GM12878 (cell line): ENCODE measurements around the gene TRAPPC4. TPM values are rescaled to one million over a fixed set of nuclear protein-coding genes. Genes with fewer than 3 reads are reported as not detected.

Source experiments
- ATAC-seq: fragments of 200-7000 bp; cut with Tn5 transposase; 3 replicates; pipeline ENCODE4 v1.9.1; 2020; ENCODE audit warnings: mild to moderate bottlenecking, moderate library complexity
- BruUV-seq: library from RNA; stranded (reverse); fragments of 400-500 nt; replicated peaks from 2 replicates; lab custom pipeline; 2021; lab: Mats Ljungman, UMichigan
- CTCF ChIA-PET: fragments of 300-600 bp; sonication (Branson Sonifier 250); formaldehyde crosslinking; extraction: SDS; loops from one replicate; lab custom pipeline; 2021; ENCODE audit warnings: inconsistent platforms; lab: Yijun Ruan, JAX
- POLR2A ChIA-PET: fragments of 350-600 bp; formaldehyde crosslinking; extraction: SDS; loops from one replicate; lab custom pipeline; 2021; ENCODE audit warnings: inconsistent platforms; lab: Charles Lee
- RAD21 ChIA-PET: fragments of 300-600 bp; sonication (Branson Sonifier 250); formaldehyde crosslinking; loops from one replicate; lab custom pipeline; 2023; ENCODE audit warnings: antibody characterized with exemption; ENCODE audit not compliant: unreplicated experiment; lab: Charles Lee
- SMC1A ChIA-PET: fragments of 300-600 bp; sonication (Branson Sonifier 250); formaldehyde crosslinking; loops from one replicate; lab custom pipeline; 2023; ENCODE audit not compliant: unreplicated experiment, uncharacterized antibody; lab: Charles Lee
- DNase-seq: peaks from one replicate; pipeline ENCODE4 v3.0.0-alpha.2; 2011; ENCODE audit warnings: low read depth, low spot score
- FAIRE-seq: peaks from 3 replicates; lab custom pipeline; 2011; peaks lifted over from hg19 to GRCh38; lab: Jason Lieb, UNC
- H2AFZ ChIP-seq: 2 replicates; pipeline ENCODE4 v1.6.0; 2011; ENCODE audit warnings: low read depth, low read length, control low read depth; ENCODE audit not compliant: control insufficient read depth
- H3K27ac ChIP-seq: 2 replicates; pipeline ENCODE4 v1.5.1; 2011; ENCODE audit warnings: control low read depth; ENCODE audit not compliant: control insufficient read depth, insufficient read depth
- H3K27me3 ChIP-seq, 2 experiments: replicated peaks in 1 of 2; 2 replicates each; pipeline versions ENCODE4 v1.6.0 to v1.6.1; 2011; ENCODE audit warnings: low read length in 1 of 2; ENCODE audit not compliant: control insufficient read depth in 2 of 2, insufficient read depth in 2 of 2
- H3K36me3 ChIP-seq, 2 experiments: 2 replicates each; pipeline ENCODE4 v1.5.1; 2011; ENCODE audit warnings: low read length in 1 of 2; ENCODE audit not compliant: control insufficient read depth in 2 of 2, insufficient read depth in 2 of 2
- H3K4me1 ChIP-seq: 2 replicates; pipeline ENCODE4 v1.6.1; 2011; ENCODE audit warnings: mild to moderate bottlenecking, low read length, moderate library complexity, mixed read lengths; ENCODE audit not compliant: control insufficient read depth, insufficient read depth
- H3K4me2 ChIP-seq: 2 replicates; pipeline ENCODE4 v1.6.0; 2011; ENCODE audit warnings: control low read depth; ENCODE audit not compliant: control insufficient read depth, insufficient read depth
- H3K4me3 ChIP-seq: fragments of 200-600 bp; sonication (generic); 2 replicates; pipeline ENCODE4 v1.5.1; 2016
- H3K79me2 ChIP-seq: 2 replicates; pipeline ENCODE4 v1.6.0; 2011; ENCODE audit warnings: low read length; ENCODE audit not compliant: control insufficient read depth, insufficient read depth
- H3K9ac ChIP-seq: 2 replicates; pipeline ENCODE4 v1.8.0; 2011; ENCODE audit warnings: low read length, control low read depth, mixed read lengths; ENCODE audit not compliant: control insufficient read depth, insufficient read depth
- H3K9me3 ChIP-seq: replicated peaks from 3 replicates; pipeline ENCODE4 v1.5.1; 2011; ENCODE audit warnings: mild to moderate bottlenecking, low read length; ENCODE audit not compliant: control insufficient read depth, insufficient read depth
- H4K20me1 ChIP-seq: 2 replicates; pipeline ENCODE4 v1.6.0; 2011; ENCODE audit not compliant: control insufficient read depth, insufficient read depth
- BHLHE40 ChIP-seq, 2 experiments: fragments of 450-650 bp in 1 of 2; IDR thresholded peaks; 2 replicates each; pipeline ENCODE4 v1.6.1; 2011 to 2017; ENCODE audit warnings: low read depth in 2 of 2, borderline replicate concordance in 1 of 2, improper control_type of control experiment in 1 of 2, low read length in 1 of 2, mild to moderate bottlenecking in 1 of 2
- CBFB ChIP-seq: IDR thresholded peaks from 2 replicates; pipeline ENCODE4 v1.6.1; 2016; ENCODE audit warnings: antibody characterized with exemption, low read depth
- CHD4 ChIP-seq: fragments of 200-600 bp; sonication (generic); IDR thresholded peaks from 2 replicates; pipeline ENCODE4 v1.6.1; 2016; ENCODE audit warnings: mild to moderate bottlenecking
- CTCF ChIP-seq, 3 experiments: IDR thresholded peaks in 2 of 3; conservative IDR thresholded peaks in 1 of 3; 2 replicates each; pipeline ENCODE4 v1.5.1; 2011; ENCODE audit warnings: low read depth in 3 of 3, low read length in 3 of 3, mild to moderate bottlenecking in 3 of 3, control low read depth in 2 of 3, moderate library complexity in 2 of 3, inconsistent platforms in 1 of 3, mixed read lengths in 1 of 3; ENCODE audit not compliant: control insufficient read depth in 2 of 3, insufficient read depth in 1 of 3; ENCODE audit errors: extremely low read depth in 1 of 3
- EP300 ChIP-seq, 2 experiments: fragments of 150-350 bp in 1 of 2; IDR thresholded peaks; 2 replicates each; pipeline ENCODE4 v1.6.1; 2011 to 2012; ENCODE audit warnings: low read depth in 2 of 2, low read length in 2 of 2, borderline replicate concordance in 1 of 2, improper control_type of control experiment in 1 of 2, inconsistent platforms in 1 of 2; ENCODE audit not compliant: control insufficient read depth in 1 of 2
- ETV6 ChIP-seq, 2 experiments: fragments of 450-650 bp in 1 of 2; IDR thresholded peaks in 1 of 2; conservative IDR thresholded peaks in 1 of 2; 2 replicates each; pipeline ENCODE4 v1.6.1; 2014; ENCODE audit warnings: antibody characterized with exemption in 1 of 2, borderline replicate concordance in 1 of 2, low read depth in 1 of 2, mild to moderate bottlenecking in 1 of 2, moderate library complexity in 1 of 2
- IKZF2 ChIP-seq, 2 experiments: fragments of 450-650 bp; IDR thresholded peaks; 2 replicates each; pipeline ENCODE4 v1.6.1; 2017; ENCODE audit warnings: mild to moderate bottlenecking in 2 of 2, moderate library complexity in 2 of 2
- JUNB ChIP-seq: IDR thresholded peaks from 2 replicates; pipeline ENCODE4 v1.6.1; 2016; ENCODE audit warnings: antibody characterized with exemption, mild to moderate bottlenecking
- NBN ChIP-seq: fragments of 450-650 bp; IDR thresholded peaks from 2 replicates; pipeline ENCODE4 v1.6.1; 2016
- RAD51 ChIP-seq: fragments of 450-650 bp; IDR thresholded peaks from 2 replicates; pipeline ENCODE4 v1.6.1; 2016; ENCODE audit warnings: moderate library complexity, mild to moderate bottlenecking, inconsistent platforms
- RELA ChIP-seq: fragments of 450-650 bp; IDR thresholded peaks from 2 replicates; pipeline ENCODE4 v1.8.0; 2014; ENCODE audit warnings: borderline replicate concordance; ENCODE audit not compliant: partially characterized antibody
- SPI1 ChIP-seq: IDR thresholded peaks from 2 replicates; pipeline ENCODE4 v1.6.1; 2011; ENCODE audit warnings: low read depth, mild to moderate bottlenecking, low read length, moderate library complexity, borderline replicate concordance; ENCODE audit not compliant: insufficient read depth
- SREBF1 ChIP-seq: IDR thresholded peaks from 2 replicates; pipeline ENCODE4 v1.6.1; 2012; ENCODE audit warnings: mild to moderate bottlenecking, low read length
- ZBTB4 ChIP-seq: fragments of 450-650 bp; formaldehyde crosslinking; IDR thresholded peaks from 2 replicates; pipeline ENCODE4 v1.4.0; 2022; ENCODE audit warnings: mild to moderate bottlenecking, moderate library complexity
- ZNF384 ChIP-seq: IDR thresholded peaks from 2 replicates; pipeline ENCODE4 v1.6.1; 2012; ENCODE audit warnings: low read depth, mild to moderate bottlenecking, low read length, improper control_type of control experiment, borderline replicate concordance
- WGBS: methylation state at CpG from one replicate; pipeline ENCODE4 v1.1.6; 2016; ENCODE audit warnings: low lambda C conversion rate; ENCODE audit not compliant: insufficient replicate concordance, insufficient coverage; ENCODE audit errors: missing lambda C conversion rate; 5-methylcytosine and 5-hydroxymethylcytosine counted together
- in situ Hi-C: fragments of 300-500 bp; cut with MboI; formaldehyde crosslinking; loops from 9 replicates; pipeline ENCODE4 v1.14.3; 2018; ENCODE audit warnings: mixed read lengths
- intact Hi-C: fragments of 100-400 bp; cut with micrococcal nuclease; formaldehyde crosslinking; loops from one replicate; pipeline ENCODE4 v1.14.2; 2022; ENCODE audit not compliant: unreplicated experiment
- polyA plus RNA-seq, 11 experiments: library from polyadenylated mRNA; depleted of rRNA in 4 of 11; unstranded in 6 of 11; stranded (reverse) in 5 of 11; fragments of >200 nt; fragmentation: Nextera tagmentation in 4 of 11; fragmentation: Illumina TruSeq in 1 of 11; extraction: Ambion mirVana in 4 of 11; extraction: Trizol in 1 of 11; gene quantifications; 1 replicate in 1 of 11; 2 replicates in 10 of 11; pipeline versions ENCODE4 v1.2.1 to v1.2.3, GENCODE V29; 2011 to 2016; ENCODE audit warnings: inconsistent platforms in 2 of 11, missing spikeins in 2 of 11, low read depth in 1 of 11
- total RNA-seq, 4 experiments: library from RNA; depleted of rRNA in 3 of 4; stranded (reverse); fragments of >200 nt in 3 of 4; fragmentation: Illumina TruSeq in 1 of 4; extraction: Trizol in 1 of 4; gene quantifications; 2 replicates each; pipeline versions ENCODE4 v1.2.1 to v1.2.3, GENCODE V29; 2013 to 2021

TRAPPC4 gene
- total and polyA plus RNA-seq, 10 of the 15 experiments (the other 5 are each of a cell fraction or from before 2014, with no cell fraction given) = 61.6 to 231 (median 98.8) TPM

GRCh38 chr11:118996926-118997626 lies 21.5 kb upstream of the TRAPPC4 start:
- FAIRE-seq = peak; percentile 85
- TF ChIP-seq RAD51 (no peak), CHD4 (no peak), SREBF1 (no peak), CBFB (no peak; the same call in 1 of the 2 replicates), BHLHE40 (IDR thresholded peaks at IDR 0.05; ENCODE audit: borderline replicate concordance in 1 of 2, low read depth in 2 of 2, low read length in 1 of 2) (peak in 1 of 2 experiments; percentile 29; a peak in 1 of 4 replicates), SPI1 (no peak), RELA (no peak), NBN (no peak), JUNB (peak; percentile 74), EP300 (IDR thresholded peaks at IDR 0.05; ENCODE audit: borderline replicate concordance in 1 of 2, control insufficient read depth in 1 of 2, low read depth in 2 of 2, low read length in 2 of 2) (no peak), ZNF384 (no peak), IKZF2 (IDR thresholded peaks at IDR 0.05) (peak; percentile 46 to 47; a peak in 3 of 4 replicates), CTCF (IDR thresholded peaks at IDR 0.05 in 2 of 3, conservative IDR thresholded peaks at IDR 0.05 in 1 of 3; ENCODE audit: control insufficient read depth in 2 of 3, extremely low read depth in 1 of 3, insufficient read depth in 1 of 3, low read depth in 3 of 3, low read length in 3 of 3) (peak; percentile 22 to 46 (median 40); a peak in 5 of 6 replicates), ETV6 (conservative IDR thresholded peaks at IDR 0.05 in 1 of 2, IDR thresholded peaks at IDR 0.05 in 1 of 2; ENCODE audit: borderline replicate concordance in 1 of 2, low read depth in 1 of 2) (peak in 1 of 2 experiments; percentile 31; a peak in 1 of 4 replicates), ZBTB4 (CRISPR knock-in tag) (no peak)

More at GRCh38 chr11:118996926-118997626, 21.5 kb upstream of the TRAPPC4 start:
- Histone ChIP-seq H3K4me3 (peak overlapping the region; percentile 91), H3K4me1 (no peaks in the 10 kb centered on the region; the same call in none of the 2 replicates), H4K20me1 (no peaks in the 10 kb centered on the region), H3K36me3 (0 out of 4 replicates have a peak, but pooled peaks cover 0 to 2% of the 10 kb centered on the region in 2 experiments), H3K4me2 (peak overlapping the region; percentile 69), H3K9me3 (no peaks in the 10 kb centered on the region), H3K79me2 (peaks cover 24% of the 10 kb centered on the region), H3K9ac (peak overlapping the region; percentile 90), H3K27me3 (no peaks in the 10 kb centered on the region), H3K27ac (peak overlapping the region; percentile 87), H2AFZ (peak overlapping the region; percentile 98)
- POLR2A ChIA-PET = interaction anchor here (0.6 to 1.6 kb wide), 10 partner anchors 10 to 205 kb away, joined by 3 to 7 read pairs (median 4); partner anchors contain the start of genes HINFP, HMBS, RPS25 and TRAPPC4
- RAD21 ChIA-PET = interaction anchor here (1.1 to 1.3 kb wide), 3 partner anchors 19 to 89 kb away, joined by 3 read pairs; partner anchors contain the start of genes RPS25 and TRAPPC4
- BruUV-seq = TSS peak; percentile 93
- SMC1A ChIA-PET = interaction anchor here (1.0 to 5.7 kb wide), 2 partner anchors 10 to 21 kb away, joined by 3 to 26 read pairs; partner anchors contain the start of genes RPS25 and TRAPPC4
- ATAC-seq = peak; percentile 64
- intact Hi-C loops = no loop called here
- DNase-seq = peak; percentile 23
- in situ Hi-C loops = no loop called here
- 2% methylated on average over 22 of the region's 22 CpGs for whole genome bisulfite sequencing
- CTCF ChIA-PET = interaction anchor here (0.7 to 1.5 kb wide), 7 partner anchors 19 to 199 kb away, joined by 3 to 6 read pairs (median 3); partner anchors contain the start of gene SLC37A4
